Stimulated activated CD8-positive, alpha-beta memory T cell treated with anti-CD3 and anti-CD28 coated beads, Interleukin-15, amount 100 ng/mL, for 24 hours (primary cell): ENCODE measurements around the gene ACACB.

Source experiments
- DNase-seq: peaks from one replicate; pipeline ENCODE4 v3.0.0-alpha.2; 2020; ENCODE audit warnings: low read depth

The ACACB gene

GRCh38 chr12:109174468-109174867, 58.1 kb downstream of the ACACB start:
- DNase-seq = no peak

DNA sequence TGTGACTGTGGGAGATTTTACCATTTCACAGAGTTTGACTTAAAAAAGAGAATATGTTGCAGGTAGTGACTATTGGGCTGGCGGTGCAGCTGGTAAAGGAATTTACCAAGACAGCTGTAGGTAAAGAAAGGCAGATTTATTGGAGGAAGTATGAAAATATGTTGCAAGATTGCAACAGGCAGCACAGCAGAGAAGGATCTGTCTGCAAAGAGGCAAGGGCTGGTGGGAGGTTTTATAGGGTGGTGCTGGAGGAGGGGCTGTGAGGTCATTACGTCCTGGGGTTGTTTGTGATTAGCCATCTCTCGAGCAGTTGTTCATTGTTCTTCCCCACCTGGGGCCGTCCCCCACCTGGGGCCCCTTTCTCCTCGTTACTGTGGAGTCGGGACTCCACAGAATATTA, 62.1 kb downstream of the ACACB start:
- DNase-seq = no peak

GRCh38 chr12:109179927-109180326, 63.5 kb downstream of the ACACB start:
- no peak for DNase-seq

GRCh38 chr12:109182041-109182839, 65.9 kb downstream of the ACACB start:
- DNase-seq = no peak

DNA sequence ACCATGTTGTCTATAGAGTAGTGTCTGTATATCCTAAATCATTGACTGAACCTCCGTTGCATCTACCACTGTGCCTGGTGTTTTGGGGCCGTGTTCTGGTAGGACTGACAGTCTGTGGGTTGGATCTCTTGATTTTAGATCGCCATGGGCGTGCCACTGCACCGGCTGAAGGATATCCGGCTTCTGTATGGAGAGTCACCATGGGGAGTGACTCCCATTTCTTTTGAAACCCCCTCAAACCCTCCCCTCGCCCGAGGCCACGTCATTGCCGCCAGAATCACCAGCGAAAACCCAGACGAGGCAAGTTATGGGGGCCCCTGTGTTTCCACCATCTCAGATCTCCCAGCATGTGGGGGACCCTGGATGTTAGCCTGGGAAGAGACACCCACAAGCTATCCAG, 69.1 kb downstream of the ACACB start:
- DNase-seq = no peak

DNA sequence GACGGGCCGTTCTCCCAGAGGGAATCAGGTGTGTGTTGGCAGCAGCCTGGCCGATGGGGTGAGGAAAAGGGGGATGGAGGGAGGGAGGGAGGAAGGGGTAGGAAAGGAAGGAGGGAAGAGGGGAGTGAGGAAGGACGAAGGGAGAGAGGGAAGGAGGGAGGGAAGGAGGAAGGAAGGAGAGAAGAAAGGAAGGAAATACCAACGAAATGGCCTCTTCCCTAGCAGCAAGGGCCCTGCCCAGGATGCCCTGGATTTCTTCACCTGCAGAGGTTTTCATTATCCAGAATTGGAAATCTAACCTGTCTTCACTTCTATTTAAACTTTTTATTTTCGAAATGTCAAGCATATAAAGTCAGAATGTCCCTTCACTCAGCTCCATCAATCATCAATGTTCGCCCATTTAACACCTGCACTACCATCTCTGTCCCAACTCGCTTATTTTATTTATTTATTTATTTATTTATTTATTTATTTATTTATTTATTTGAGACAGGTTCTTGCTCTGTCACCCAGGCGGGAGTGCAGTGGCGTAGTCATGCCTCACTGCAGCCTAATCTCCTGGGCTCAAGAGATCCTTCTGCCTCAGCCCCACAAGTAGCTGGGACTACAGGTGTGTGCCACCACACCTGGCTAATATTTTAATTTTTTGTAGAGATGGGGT, 70.7 kb downstream of the ACACB start:
- DNase-seq = no peak

DNA sequence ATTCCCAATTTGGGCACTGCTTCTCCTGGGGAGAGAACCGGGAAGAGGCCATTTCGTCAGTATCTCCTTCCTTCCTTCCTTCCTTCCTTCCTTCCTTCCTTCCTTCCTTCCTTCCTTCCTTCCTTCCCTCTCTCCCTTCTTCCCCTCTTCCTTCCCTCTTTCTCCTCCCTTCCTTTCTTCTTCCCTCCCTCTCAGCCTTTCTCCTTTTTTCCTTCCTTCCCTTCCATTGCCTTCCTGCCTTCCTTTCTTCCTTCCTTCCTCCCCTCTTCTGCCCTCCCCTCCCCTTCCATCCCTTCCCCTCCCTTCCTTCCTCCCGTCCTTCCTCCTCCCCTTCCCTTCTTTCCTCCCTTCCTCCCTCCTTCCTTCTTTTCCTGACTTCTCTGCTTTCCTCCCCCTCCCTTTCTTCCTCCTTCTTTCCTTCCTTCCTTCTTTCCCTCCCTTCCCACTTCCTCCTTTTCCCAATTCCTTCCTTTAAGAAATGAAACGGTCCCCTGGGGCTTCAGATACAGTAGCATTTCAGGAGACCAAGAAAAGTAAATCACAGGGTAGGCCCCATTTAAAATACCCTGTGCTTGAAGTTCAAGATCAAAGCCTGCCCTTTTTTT, 71.8 kb downstream of the ACACB start:
- no peak for DNase-seq

- no peak for DNase-seq
Measured at GRCh38 chr12:109189291-109189690, 72.9 kb downstream of the ACACB start.

DNA sequence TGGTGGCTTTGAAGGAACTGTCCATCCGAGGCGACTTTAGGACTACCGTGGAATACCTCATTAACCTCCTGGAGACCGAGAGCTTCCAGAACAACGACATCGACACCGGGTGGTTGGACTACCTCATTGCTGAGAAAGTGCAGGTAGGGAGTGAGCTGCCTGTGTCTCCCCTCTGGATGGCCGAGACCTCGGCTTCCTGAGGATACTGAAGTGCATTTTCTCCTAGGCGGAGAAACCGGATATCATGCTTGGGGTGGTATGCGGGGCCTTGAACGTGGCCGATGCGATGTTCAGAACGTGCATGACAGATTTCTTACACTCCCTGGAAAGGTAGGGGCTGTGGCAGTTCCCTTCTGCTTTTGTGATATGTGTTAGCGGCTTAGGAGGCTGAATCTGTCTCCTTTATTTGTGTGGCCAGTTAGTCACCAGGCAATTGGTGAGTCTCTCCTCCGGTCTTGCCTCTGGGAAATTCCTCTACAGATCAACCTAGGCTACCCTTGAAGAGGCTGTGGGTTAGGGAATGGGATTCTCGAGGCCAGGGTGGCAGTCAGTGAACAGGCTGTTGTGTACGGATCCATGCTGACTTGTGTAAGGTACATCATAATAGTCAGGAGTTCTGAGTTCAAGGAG, 75.3 kb downstream of the ACACB start:
- DNase-seq = no peak

- no peak for DNase-seq
Measured at GRCh38 chr12:109192358-109192757, 76.0 kb downstream of the ACACB start.

- DNase-seq = no peak
Measured at GRCh38 chr12:109193896-109194295, 77.5 kb downstream of the ACACB start.

DNA sequence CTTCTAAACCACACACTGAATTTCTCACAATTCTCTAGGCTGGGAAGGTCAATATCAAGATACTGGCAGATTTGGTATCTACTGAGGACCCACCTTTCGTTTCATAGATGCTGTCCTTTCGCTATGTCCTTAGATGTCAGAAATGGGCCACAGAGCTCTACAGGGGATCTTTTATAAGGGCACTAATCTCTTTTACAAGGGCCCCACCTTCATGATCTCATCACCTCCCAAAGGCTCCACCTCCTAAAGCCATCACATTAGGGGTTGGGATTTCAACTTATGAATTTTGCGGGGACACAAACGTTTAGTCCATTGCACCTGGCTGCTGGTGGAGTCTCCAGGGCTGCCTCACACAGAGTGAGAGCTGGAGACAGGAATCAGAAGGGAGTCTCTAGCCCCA, 79.9 kb downstream of the ACACB start:
- no peak for DNase-seq

- DNase-seq = no peak
Measured at GRCh38 chr12:109197327-109197726, 80.9 kb downstream of the ACACB start.

- no peak for DNase-seq
Measured at GRCh38 chr12:109199324-109199723, 82.9 kb downstream of the ACACB start.

DNA sequence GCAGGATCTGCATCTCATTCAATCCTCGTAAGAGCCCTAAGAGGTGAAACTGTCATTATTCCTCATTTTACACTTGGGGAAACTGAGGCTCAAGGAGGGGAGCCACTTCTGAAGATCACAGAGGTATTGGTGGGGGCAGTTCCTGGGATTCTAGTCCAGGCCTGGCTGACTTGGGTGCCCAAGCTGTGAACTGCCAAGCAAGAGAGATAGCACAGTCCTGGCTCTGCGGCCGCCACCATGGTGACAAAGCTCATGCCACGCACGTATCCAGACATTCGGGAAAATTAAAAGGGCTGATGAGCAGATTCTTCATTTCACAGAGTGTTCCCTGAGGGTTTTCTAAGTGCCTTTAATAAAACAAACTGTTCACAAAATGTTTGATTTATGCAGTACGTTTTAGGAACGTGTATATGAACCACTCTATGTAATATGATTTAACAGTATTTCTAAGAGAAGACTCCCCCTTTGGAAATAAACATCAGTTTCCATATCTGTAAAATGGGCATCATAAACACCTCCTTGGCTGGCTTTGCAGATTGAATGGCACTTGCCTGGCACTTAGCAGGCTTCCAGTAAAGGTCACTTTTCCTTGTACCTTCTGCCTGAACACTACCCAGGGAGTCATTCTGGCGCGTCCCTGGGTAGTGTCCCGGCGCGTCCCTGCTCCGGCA, 84.6 kb downstream of the ACACB start:
- no peak for DNase-seq

DNA sequence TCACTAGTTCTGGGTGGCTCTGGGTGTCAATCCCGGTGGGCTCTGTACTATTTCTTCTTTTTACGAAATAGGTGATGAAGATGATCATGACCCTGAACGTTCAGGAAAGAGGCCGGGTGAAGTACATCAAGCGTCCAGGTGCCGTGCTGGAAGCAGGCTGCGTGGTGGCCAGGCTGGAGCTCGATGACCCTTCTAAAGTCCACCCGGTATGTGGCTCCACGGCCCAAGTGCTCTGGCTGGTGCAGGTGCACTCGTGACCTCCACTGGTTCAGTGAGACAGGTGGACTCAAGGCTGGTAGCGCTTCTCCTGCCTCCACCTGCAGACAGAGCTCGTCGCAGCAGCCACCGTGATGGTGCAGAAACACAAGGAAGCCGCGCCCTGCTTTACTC, 85.1 kb downstream of the ACACB start:
- no peak for DNase-seq

- no peak for DNase-seq
Measured at GRCh38 chr12:109202770-109203169, 86.4 kb downstream of the ACACB start.

DNA sequence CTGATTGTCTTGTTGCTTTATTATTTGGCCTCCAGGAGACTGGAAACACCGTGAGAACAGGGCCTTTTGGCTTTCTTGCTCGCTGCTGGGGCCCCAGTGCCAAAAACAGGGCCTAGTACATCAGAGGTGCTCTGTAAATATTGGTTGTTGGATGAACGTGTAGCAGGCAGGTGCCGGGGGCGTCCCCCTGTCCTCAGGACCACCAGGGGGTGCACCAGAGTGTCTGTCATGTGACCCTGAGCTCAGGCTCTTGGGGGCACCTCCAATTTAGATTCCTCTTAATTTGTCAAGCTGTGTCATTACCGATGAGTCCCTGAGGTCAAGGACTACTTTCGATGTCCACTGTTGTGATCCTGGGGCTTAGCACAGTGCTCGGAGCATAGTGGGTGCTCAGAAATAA, 87.1 kb downstream of the ACACB start:
- DNase-seq = no peak

- DNase-seq = no peak
Measured at GRCh38 chr12:109209082-109209481, 92.7 kb downstream of the ACACB start.

DNA sequence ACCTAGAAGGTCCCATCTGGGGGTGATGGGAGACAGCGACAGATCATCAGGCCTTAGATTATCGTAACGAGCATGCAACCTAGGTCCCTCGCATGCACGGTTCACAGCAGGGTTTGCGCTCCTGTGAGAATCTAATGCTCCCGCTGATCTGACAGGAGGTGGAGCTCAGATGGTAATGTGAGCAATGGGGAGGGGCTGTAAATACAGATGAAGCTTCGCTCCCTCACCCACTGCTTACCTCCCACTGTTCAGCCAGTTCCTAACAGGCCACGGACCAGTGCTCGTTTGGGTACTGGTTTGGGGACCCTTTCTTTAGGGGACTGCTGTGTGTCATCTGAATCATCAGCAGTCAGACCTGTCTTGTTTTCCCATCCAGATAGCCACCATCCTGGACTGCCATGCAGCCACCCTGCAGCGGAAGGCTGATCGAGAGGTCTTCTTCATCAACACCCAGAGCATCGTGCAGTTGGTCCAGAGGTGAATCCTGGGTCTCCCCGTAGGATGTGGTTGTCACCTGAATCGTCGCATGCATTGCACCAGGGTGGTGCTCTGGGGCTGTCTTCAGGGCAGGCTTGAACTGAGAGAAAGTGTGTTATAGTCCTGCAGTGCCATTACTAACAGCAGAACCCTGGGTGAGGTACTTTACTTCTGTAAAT, 96.2 kb downstream of the ACACB start:
- no peak for DNase-seq

GRCh38 chr12:109214131-109214530, 97.7 kb downstream of the ACACB start:
- no peak for DNase-seq

- no peak for DNase-seq
Measured at GRCh38 chr12:109218996-109219395, 102.6 kb downstream of the ACACB start.
